Measurements from ENCODE around the gene TAS2R7.

DNA sequence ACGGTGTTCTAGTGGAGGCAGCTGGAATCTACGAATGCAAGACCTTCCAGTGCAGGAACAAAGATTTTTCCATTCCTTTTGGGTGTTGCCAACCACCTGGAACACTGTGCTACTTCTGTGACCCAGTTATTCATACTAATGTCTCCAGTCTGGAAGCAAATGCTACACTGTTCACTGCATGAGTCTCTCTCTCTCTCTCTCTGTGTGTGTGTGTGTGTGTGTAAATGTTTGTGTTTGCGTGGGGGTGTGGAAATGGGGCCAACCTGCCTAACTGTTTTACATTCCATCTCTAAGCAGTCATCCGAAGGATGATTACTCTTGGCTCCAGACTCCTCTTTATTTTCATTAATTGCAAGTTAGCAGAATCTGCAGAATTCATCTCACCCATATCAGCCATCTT lies 49.4 kb downstream of the TAS2R7 start:
- no peak for TF ChIP-seq EZH2 (IDR thresholded peaks at IDR 0.05; ENCODE audit: borderline replicate concordance, insufficient read depth, low read depth, low read length, poor library complexity, severe bottlenecking)
- TF ChIP-seq, protein P1, sequence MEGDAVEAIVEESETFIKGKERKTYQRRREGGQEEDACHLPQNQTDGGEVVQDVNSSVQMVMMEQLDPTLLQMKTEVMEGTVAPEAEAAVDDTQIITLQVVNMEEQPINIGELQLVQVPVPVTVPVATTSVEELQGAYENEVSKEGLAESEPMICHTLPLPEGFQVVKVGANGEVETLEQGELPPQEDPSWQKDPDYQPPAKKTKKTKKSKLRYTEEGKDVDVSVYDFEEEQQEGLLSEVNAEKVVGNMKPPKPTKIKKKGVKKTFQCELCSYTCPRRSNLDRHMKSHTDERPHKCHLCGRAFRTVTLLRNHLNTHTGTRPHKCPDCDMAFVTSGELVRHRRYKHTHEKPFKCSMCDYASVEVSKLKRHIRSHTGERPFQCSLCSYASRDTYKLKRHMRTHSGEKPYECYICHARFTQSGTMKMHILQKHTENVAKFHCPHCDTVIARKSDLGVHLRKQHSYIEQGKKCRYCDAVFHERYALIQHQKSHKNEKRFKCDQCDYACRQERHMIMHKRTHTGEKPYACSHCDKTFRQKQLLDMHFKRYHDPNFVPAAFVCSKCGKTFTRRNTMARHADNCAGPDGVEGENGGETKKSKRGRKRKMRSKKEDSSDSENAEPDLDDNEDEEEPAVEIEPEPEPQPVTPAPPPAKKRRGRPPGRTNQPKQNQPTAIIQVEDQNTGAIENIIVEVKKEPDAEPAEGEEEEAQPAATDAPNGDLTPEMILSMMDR (IDR thresholded peaks at IDR 0.05), result no peak
